Measurements from ENCODE around the gene LRP1B. TPM values are rescaled to one million over a fixed set of nuclear protein-coding genes. Genes with fewer than 3 reads are reported as not detected.
"Not testable (repeated sequence)": the region's sequence is repeated elsewhere in the genome, so short reads cannot be mapped to it uniquely, and the experiment has no call there.

The LRP1B gene
- total and polyA plus RNA-seq, 5 donors from 2014 or later: not detected

DNA sequence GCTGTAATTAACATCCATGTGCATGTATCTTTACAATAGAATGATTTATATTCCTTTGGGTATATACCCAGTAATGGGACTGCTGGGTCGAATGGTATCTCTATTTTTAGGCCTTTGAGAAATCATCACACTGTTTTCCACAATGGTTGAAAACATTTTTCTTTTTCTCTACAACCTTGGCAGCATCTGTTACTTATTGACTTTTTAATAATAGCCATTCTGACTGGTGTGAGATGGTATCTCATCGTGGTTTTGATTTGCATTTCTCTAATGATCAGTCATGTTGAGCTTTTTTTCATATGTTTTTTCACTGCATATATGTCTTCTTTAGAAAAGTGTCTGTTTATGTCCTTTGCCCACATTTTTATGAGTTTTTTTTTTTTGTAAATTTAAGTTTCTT lies 1586.0 kb downstream of the LRP1B start:
- H3K4me1 Mint-ChIP-seq, H3K27me3 Mint-ChIP-seq, DNase-seq: not testable (repeated sequence)

DNA sequence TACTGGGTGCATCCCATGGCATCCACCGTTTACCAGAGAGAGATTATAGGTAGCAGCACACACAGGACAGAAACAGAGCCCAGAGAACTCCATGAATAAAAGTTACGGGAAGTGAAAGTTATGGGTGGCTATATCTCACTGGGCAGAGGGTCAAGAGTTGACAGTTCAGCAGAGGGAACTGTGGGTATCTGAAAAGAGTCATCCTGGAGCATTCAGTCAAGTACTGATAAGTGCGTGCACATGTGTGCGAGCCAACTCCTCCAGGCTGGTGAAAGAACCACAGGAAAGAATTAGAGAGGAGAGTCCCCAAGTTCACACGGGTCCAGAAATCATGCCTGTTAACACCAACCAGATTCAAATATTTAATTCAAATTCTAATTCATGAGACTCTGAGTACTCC lies 1588.2 kb downstream of the LRP1B start:
- Mint-ChIP-seq H3K9me3 (peaks cover 4 to 56% (median 10%) of the 10 kb centered on the region in 7 donors), H3K4me3 (no peak overlapping the region), H3K4me1 (no peaks in the 10 kb centered on the region), H3K27ac (no peak overlapping the region), H3K36me3 (no peaks in the 10 kb centered on the region), H3K27me3 (peaks cover 5% of the 10 kb centered on the region)
- ATAC-seq (ENCODE audit: low read depth in 2 of 2): no peak
- no peak overlapping the region for H3K4me3 ChIP-seq (ENCODE audit: low read depth, low read length)
- no peaks in the 10 kb centered on the region for H3K9me3 ChIP-seq (ENCODE audit: control insufficient read depth in 2 of 2, low read length in 2 of 2)
- H3K27ac ChIP-seq (ENCODE audit: insufficient read depth, low read length, poor library complexity, severe bottlenecking): no peak overlapping the region
- DNase-seq: no peak
- no peaks in the 10 kb centered on the region for H3K27me3 ChIP-seq (ENCODE audit: control insufficient read depth, insufficient read depth, low read length)
- no peaks in the 10 kb centered on the region for H3K36me3 ChIP-seq (ENCODE audit: control insufficient read depth, insufficient read depth, low read length)
- no peaks in the 10 kb centered on the region for H3K4me1 ChIP-seq (ENCODE audit: control insufficient read depth, insufficient read depth, low read length, poor library complexity, severe bottlenecking)

More for the DNA sequence above, 1586.0 kb downstream of the LRP1B start:
- H3K4me1 ChIP-seq (ENCODE audit: control insufficient read depth, insufficient read depth, low read length, poor library complexity, severe bottlenecking); ATAC-seq (ENCODE audit: low read depth in 2 of 2); H3K27me3 ChIP-seq (ENCODE audit: control insufficient read depth, insufficient read depth, low read length); H3K36me3 Mint-ChIP-seq; H3K9me3 ChIP-seq (ENCODE audit: control insufficient read depth in 2 of 2, low read length in 2 of 2); H3K36me3 ChIP-seq (ENCODE audit: control insufficient read depth, insufficient read depth, low read length); H3K4me3 Mint-ChIP-seq; H3K4me3 ChIP-seq (ENCODE audit: low read depth, low read length); H3K27ac Mint-ChIP-seq; H3K27ac ChIP-seq (ENCODE audit: insufficient read depth, low read length, poor library complexity, severe bottlenecking): not testable (repeated sequence)
- H3K9me3 Mint-ChIP-seq: peaks cover 4 to 52% (median 10%) of the 10 kb centered on the region in 7 donors

DNA sequence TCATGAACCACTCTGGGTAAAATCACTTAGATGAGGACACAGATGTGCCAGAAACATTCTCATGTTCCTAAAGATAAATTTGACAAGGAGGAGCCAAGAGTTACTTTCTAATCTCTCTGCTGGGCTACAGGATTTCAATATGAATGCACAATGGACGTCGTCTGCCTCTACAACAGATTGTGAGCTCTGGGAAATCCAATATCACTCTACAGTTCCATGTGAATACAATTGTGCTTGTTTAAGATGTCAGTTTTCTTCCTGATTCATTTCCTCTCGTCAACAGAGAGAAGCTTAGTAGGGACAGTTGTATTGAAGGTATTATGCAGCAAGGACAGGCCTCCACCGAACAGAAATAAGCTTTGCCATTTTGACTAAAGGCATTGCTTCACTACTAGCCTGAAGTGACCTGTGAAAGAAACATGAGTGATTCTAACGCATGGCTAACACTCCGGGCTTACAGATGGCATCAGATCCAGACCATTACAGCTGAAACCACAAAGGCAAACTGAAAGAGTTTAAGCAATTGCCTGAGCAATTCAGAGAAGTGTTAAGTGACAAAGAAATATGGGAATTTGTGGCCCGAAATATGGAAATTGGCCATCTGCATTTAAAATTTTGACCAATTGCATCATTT lies 1591.5 kb downstream of the LRP1B start:
- no peaks in the 10 kb centered on the region for H3K9me3 ChIP-seq (ENCODE audit: control insufficient read depth in 2 of 2, low read length in 2 of 2)
- no peaks in the 10 kb centered on the region for H3K27me3 ChIP-seq (ENCODE audit: control insufficient read depth, insufficient read depth, low read length)
- no peak for ATAC-seq (ENCODE audit: low read depth in 2 of 2)
- Mint-ChIP-seq H3K27me3 (no peaks in the 10 kb centered on the region), H3K36me3 (no peaks in the 10 kb centered on the region), H3K9me3 (peaks cover 2 to 31% (median 5%) of the 10 kb centered on the region in 7 donors), H3K4me3 (no peak overlapping the region), H3K4me1 (no peaks in the 10 kb centered on the region), H3K27ac (no peak overlapping the region)
- no peaks in the 10 kb centered on the region for H3K4me1 ChIP-seq (ENCODE audit: control insufficient read depth, insufficient read depth, low read length, poor library complexity, severe bottlenecking)
- no peak overlapping the region for H3K4me3 ChIP-seq (ENCODE audit: low read depth, low read length)
- no peak overlapping the region for H3K27ac ChIP-seq (ENCODE audit: insufficient read depth, low read length, poor library complexity, severe bottlenecking)
- H3K36me3 ChIP-seq (ENCODE audit: control insufficient read depth, insufficient read depth, low read length): no peaks in the 10 kb centered on the region
- DNase-seq: no peak

DNA sequence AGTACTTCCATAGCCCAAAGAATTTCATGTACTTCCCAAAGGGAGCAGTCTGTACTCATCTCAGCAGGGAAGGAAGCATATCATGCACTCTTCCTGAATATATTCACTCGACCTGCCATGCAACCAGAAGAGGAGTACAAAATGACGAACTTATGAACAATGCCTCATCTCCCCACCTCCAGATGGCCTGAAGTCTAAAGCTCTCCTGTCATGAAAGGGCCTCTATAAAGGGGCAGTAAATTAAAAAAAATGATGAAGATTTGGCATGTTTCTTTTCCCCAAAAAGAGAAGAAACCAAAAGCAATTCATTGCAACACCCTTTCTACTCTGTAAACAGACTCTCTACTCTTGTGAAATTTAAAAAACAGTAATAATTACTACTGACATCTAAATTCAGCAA lies 1601.1 kb downstream of the LRP1B start:
- no peaks in the 10 kb centered on the region for H3K36me3 ChIP-seq (ENCODE audit: control insufficient read depth, insufficient read depth, low read length)
- DNase-seq: no peak
- H3K27me3 ChIP-seq (ENCODE audit: control insufficient read depth, insufficient read depth, low read length): no peaks in the 10 kb centered on the region
- no peak for ATAC-seq (ENCODE audit: low read depth in 2 of 2)
- no peak overlapping the region for H3K4me3 Mint-ChIP-seq
- no peaks in the 10 kb centered on the region for H3K4me1 ChIP-seq (ENCODE audit: control insufficient read depth, insufficient read depth, low read length, poor library complexity, severe bottlenecking)
- no peak overlapping the region for H3K27ac ChIP-seq (ENCODE audit: insufficient read depth, low read length, poor library complexity, severe bottlenecking)
- no peak overlapping the region for H3K27ac Mint-ChIP-seq
- peaks cover 0 to 20% (median 8%) of the 10 kb centered on the region in 7 donors for H3K9me3 Mint-ChIP-seq
- H3K4me3 ChIP-seq (ENCODE audit: low read depth, low read length): no peak overlapping the region
- no peaks in the 10 kb centered on the region for H3K4me1 Mint-ChIP-seq
- H3K36me3 Mint-ChIP-seq: no peaks in the 10 kb centered on the region
- H3K27me3 Mint-ChIP-seq: no peaks in the 10 kb centered on the region
- peaks cover 0 to 2% of the 10 kb centered on the region in 2 experiments for H3K9me3 ChIP-seq (ENCODE audit: control insufficient read depth in 2 of 2, low read length in 2 of 2)

DNA sequence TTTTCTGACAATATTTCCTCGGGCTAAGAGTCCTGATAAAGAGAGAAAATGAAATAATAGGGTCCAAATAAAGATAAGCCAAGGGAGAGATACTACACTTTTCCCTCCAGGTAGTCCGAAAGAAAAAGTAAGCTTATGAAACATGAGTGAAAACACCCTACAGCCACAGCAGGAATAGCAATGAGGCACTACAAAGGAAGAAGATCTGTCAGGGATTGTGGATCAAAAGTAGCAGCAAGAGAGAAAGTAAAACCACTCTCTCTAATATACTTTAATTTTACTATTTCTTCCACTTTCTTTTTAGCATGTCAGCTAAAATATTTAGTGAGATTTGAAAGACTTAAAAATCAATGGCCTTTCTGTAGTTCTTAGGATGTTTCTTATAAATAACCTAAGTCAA lies 1601.8 kb downstream of the LRP1B start:
- DNase-seq: no peak
- Histone ChIP-seq H3K4me3 (ENCODE audit: low read depth, low read length) (no peak overlapping the region), H3K4me1 (ENCODE audit: control insufficient read depth, insufficient read depth, low read length, poor library complexity, severe bottlenecking) (no peaks in the 10 kb centered on the region), H3K27me3 (ENCODE audit: control insufficient read depth, insufficient read depth, low read length) (no peaks in the 10 kb centered on the region), H3K27ac (ENCODE audit: insufficient read depth, low read length, poor library complexity, severe bottlenecking) (no peak overlapping the region), H3K36me3 (ENCODE audit: control insufficient read depth, insufficient read depth, low read length) (no peaks in the 10 kb centered on the region), H3K9me3 (ENCODE audit: control insufficient read depth in 2 of 2, low read length in 2 of 2) (peaks cover 0 to 2% of the 10 kb centered on the region in 2 experiments)
- peaks cover 3 to 18% (median 8%) of the 10 kb centered on the region in 7 donors for H3K9me3 Mint-ChIP-seq
- no peaks in the 10 kb centered on the region for H3K4me1 Mint-ChIP-seq
- H3K4me3 Mint-ChIP-seq: no peak overlapping the region
- no peaks in the 10 kb centered on the region for H3K36me3 Mint-ChIP-seq
- no peak for ATAC-seq (ENCODE audit: low read depth in 2 of 2)
- H3K27ac Mint-ChIP-seq: no peak overlapping the region
- no peaks in the 10 kb centered on the region for H3K27me3 Mint-ChIP-seq

DNA sequence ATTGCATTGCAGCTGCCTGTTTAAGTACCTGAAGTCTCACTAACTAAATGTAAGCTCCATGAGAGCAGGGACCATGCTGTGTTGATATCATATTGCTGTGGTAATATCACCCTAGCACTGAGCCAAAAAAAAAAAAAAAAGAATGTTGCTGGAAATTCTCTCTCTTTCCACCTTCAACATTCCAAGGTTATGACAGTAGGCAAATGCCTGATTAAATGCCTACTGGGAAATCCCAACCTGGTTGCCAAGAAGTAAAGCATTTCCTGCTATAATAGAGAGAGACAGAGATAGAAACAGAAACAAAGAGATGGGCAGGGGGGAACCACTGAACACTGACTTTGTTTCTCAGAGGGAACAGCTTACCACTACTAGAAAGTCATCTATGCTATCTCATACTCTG lies 1604.2 kb downstream of the LRP1B start:
- H3K27ac Mint-ChIP-seq: no peak overlapping the region
- no peaks in the 10 kb centered on the region for H3K36me3 ChIP-seq (ENCODE audit: control insufficient read depth, insufficient read depth, low read length)
- H3K4me3 ChIP-seq (ENCODE audit: low read depth, low read length): no peak overlapping the region
- no peak overlapping the region for H3K27ac ChIP-seq (ENCODE audit: insufficient read depth, low read length, poor library complexity, severe bottlenecking)
- DNase-seq (no peak), ATAC-seq (ENCODE audit: low read depth in 2 of 2) (no peak)
- H3K9me3 Mint-ChIP-seq: peaks cover 3 to 24% (median 9%) of the 10 kb centered on the region in 7 donors
- peaks cover 0 to 2% of the 10 kb centered on the region in 2 experiments for H3K9me3 ChIP-seq (ENCODE audit: control insufficient read depth in 2 of 2, low read length in 2 of 2)
- no peaks in the 10 kb centered on the region for H3K4me1 Mint-ChIP-seq
- H3K4me3 Mint-ChIP-seq: no peak overlapping the region
- no peaks in the 10 kb centered on the region for H3K36me3 Mint-ChIP-seq
- H3K27me3 ChIP-seq (ENCODE audit: control insufficient read depth, insufficient read depth, low read length): no peaks in the 10 kb centered on the region
- H3K27me3 Mint-ChIP-seq: no peaks in the 10 kb centered on the region
- no peaks in the 10 kb centered on the region for H3K4me1 ChIP-seq (ENCODE audit: control insufficient read depth, insufficient read depth, low read length, poor library complexity, severe bottlenecking)

DNA sequence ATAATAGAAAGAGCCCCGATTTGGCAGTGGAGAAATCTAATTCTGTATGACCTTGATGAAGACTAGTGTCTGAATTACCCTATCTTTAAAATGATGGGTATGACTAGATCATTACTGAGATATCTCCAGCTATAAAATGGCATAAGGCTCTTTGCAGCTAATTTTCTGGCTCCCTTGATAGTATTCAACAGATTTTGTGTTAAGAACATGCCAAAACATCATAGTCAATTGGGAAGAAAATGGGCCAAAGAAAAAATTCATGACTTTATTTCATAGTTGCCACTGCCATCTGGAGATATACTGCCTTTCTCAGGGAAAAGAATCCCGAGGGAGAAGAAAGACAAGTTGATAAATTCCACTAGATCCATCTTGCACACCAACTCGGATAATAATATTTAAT lies 1618.7 kb downstream of the LRP1B start:
- H3K4me3 ChIP-seq (ENCODE audit: low read depth, low read length): no peak overlapping the region
- Mint-ChIP-seq H3K27me3 (no peaks in the 10 kb centered on the region), H3K4me1 (no peaks in the 10 kb centered on the region), H3K36me3 (no peaks in the 10 kb centered on the region), H3K9me3 (peaks cover 4 to 23% (median 7%) of the 10 kb centered on the region in 7 donors), H3K4me3 (no peak overlapping the region), H3K27ac (no peak overlapping the region)
- no peaks in the 10 kb centered on the region for H3K27me3 ChIP-seq (ENCODE audit: control insufficient read depth, insufficient read depth, low read length)
- H3K36me3 ChIP-seq (ENCODE audit: control insufficient read depth, insufficient read depth, low read length): no peaks in the 10 kb centered on the region
- H3K4me1 ChIP-seq (ENCODE audit: control insufficient read depth, insufficient read depth, low read length, poor library complexity, severe bottlenecking): no peaks in the 10 kb centered on the region
- H3K27ac ChIP-seq (ENCODE audit: insufficient read depth, low read length, poor library complexity, severe bottlenecking): no peak overlapping the region
- peaks cover 3 to 6% of the 10 kb centered on the region in 2 experiments for H3K9me3 ChIP-seq (ENCODE audit: control insufficient read depth in 2 of 2, low read length in 2 of 2)
- ATAC-seq (ENCODE audit: low read depth in 2 of 2) (no peak), DNase-seq (no peak)

DNA sequence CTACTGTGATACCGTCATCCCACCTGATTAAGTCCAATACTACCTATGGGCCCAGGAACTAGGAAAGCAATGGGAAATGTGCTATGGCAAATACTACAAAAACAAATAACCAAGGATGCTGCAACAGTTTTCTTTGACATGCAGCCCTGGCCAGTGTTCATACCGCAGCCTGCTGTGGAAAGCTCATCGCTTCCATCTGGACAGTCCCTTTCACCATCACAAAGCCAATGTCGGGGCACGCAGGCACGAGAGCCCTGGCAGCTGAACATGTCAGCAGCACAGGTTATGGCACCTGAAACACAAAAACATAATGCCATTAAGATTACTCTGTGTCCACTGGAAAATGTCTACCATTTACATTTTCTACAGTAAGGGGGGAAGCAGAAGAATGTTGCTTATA lies 1621.1 kb downstream of the LRP1B start:
- Mint-ChIP-seq H3K27ac (peak overlapping the region in 1 of 3 donors; percentile 74), H3K27me3 (no peaks in the 10 kb centered on the region), H3K9me3 (peaks cover 4 to 23% (median 6%) of the 10 kb centered on the region in 7 donors), H3K4me1 (no peaks in the 10 kb centered on the region), H3K36me3 (no peaks in the 10 kb centered on the region), H3K4me3 (no peak overlapping the region)
- Histone ChIP-seq H3K4me3 (ENCODE audit: low read depth, low read length) (no peak overlapping the region), H3K27ac (ENCODE audit: insufficient read depth, low read length, poor library complexity, severe bottlenecking) (no peak overlapping the region), H3K4me1 (ENCODE audit: control insufficient read depth, insufficient read depth, low read length, poor library complexity, severe bottlenecking) (no peaks in the 10 kb centered on the region), H3K27me3 (ENCODE audit: control insufficient read depth, insufficient read depth, low read length) (no peaks in the 10 kb centered on the region), H3K36me3 (ENCODE audit: control insufficient read depth, insufficient read depth, low read length) (no peaks in the 10 kb centered on the region), H3K9me3 (ENCODE audit: control insufficient read depth in 2 of 2, low read length in 2 of 2) (peaks cover 0 to 4% of the 10 kb centered on the region in 2 experiments)
- DNase-seq (no peak), ATAC-seq (ENCODE audit: low read depth in 2 of 2) (no peak)

Measured in CD4-positive, CD25-positive, alpha-beta regulatory T cell (primary cell).